GM10266 (cell line): ENCODE results near the gene CDR2L.

Source experiments
- DNase-seq: peaks from one replicate; pipeline ENCODE4 v3.0.0; 2012; ENCODE audit errors: extremely low spot score
- TF ChIP-seq, protein P1 (sequence below): IDR thresholded peaks from 2 replicates; pipeline ENCODE4 v1.5.1; 2012; ENCODE audit warnings: mild to moderate bottlenecking, low read depth; ENCODE audit not compliant: control insufficient read depth, insufficient read depth; ENCODE audit errors: missing control alignments

CDR2L gene

GRCh38 chr17:74986206-74986576, 1.2 kb upstream of the CDR2L start:
- TF ChIP-seq, protein P1, sequence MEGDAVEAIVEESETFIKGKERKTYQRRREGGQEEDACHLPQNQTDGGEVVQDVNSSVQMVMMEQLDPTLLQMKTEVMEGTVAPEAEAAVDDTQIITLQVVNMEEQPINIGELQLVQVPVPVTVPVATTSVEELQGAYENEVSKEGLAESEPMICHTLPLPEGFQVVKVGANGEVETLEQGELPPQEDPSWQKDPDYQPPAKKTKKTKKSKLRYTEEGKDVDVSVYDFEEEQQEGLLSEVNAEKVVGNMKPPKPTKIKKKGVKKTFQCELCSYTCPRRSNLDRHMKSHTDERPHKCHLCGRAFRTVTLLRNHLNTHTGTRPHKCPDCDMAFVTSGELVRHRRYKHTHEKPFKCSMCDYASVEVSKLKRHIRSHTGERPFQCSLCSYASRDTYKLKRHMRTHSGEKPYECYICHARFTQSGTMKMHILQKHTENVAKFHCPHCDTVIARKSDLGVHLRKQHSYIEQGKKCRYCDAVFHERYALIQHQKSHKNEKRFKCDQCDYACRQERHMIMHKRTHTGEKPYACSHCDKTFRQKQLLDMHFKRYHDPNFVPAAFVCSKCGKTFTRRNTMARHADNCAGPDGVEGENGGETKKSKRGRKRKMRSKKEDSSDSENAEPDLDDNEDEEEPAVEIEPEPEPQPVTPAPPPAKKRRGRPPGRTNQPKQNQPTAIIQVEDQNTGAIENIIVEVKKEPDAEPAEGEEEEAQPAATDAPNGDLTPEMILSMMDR, result no peak
- no peak for DNase-seq

DNA sequence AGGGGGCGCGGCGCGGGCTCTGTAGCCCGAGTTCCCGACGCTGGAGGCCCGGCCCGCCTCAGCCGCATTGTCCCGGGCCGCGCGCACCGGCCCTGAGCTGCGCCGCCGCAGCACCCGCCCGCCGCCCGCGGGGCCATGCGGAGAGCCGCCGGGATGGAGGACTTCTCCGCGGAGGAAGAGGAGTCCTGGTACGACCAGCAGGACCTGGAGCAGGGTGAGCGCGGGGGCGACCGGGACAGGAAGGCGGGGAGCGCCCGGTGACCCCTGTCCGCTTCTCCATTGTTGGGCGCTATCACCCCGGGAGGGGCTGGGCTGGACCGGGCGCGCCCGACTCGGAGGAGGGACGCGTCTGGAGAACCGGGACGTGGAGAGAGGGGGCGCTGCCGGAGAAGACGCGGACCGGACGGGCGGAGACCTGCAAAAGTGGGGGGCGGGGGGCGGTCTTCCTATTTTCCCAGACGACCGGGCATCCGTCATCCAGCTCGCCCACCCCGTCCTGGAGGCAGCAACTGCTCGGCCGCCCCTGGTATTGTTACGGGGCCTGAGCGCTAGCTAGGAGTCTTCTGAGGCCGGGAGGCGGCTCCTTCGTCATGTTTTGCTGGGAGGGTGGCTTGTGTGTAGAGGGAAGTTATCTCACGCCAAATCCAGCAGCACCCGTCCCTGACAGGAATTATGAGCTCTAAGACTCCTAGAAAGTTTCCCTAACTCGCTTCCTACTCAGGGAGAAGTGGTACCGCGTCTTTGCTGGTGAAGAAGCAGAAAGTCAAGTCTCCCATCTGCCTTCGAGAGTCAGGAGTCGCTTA, 678 bp downstream of the CDR2L start:
- DNase-seq, result no peak
- TF ChIP-seq, protein P1, result no peak

GRCh38 chr17:74990581-74991105, 3.2 kb downstream of the CDR2L start:
- no peak for DNase-seq
- TF ChIP-seq, protein P1, result no peak

DNA sequence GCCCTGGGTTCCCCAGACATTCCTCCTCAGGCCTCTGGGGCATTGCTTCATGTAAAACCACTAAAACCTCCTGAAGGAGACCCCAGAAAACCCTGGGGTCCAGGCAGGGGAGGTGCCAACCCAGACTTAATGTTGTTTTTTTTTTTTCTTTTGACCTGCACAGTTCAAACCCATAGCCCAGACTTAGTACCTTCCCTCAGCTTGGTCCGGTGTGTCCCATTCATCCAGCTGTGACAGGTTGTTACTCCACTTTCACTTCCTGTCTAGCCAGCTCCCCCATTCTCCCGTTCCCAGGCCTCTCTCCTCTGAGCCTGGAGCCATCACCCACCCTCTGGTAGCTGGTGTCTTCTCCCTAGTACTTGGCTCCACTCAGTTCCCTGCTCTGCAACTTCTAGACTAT, 4.8 kb downstream of the CDR2L start:
- DNase-seq, result no peak
- TF ChIP-seq, protein P1, result no peak

GRCh38 chr17:74994440-74994839, 7.0 kb downstream of the CDR2L start:
- no peak for DNase-seq
- TF ChIP-seq, protein P1, result no peak

GRCh38 chr17:74995847-74996246, 8.4 kb downstream of the CDR2L start:
- TF ChIP-seq, protein P1, result no peak
- DNase-seq, result no peak

DNA sequence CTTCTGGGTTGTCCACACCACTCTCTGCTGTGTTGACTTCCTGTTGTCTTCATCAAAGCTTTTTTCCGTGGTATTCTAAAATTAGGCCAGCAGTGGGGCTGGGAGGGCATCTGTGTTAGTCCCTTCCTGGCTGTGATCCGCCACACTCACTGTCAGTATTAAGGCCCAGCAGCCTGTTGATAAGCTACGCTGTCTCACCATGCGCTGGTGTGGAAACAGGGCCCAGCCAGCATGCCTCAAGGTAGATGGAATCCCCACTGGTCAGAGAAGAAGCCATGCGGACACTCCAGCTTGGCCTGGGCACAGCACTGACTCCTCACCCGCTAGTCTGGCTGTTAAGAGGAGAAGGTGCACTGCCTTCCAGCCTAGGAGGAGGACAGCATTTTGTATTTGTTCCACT, 11.4 kb downstream of the CDR2L start:
- DNase-seq, result no peak
- TF ChIP-seq, protein P1, result no peak
